H1 (cell line): ENCODE results near the gene WDCP. TPM values are rescaled to one million over a fixed set of nuclear protein-coding genes. Genes with fewer than 3 reads are reported as not detected.
A peak's percentile ranks its signal among the peaks of the same experiment; 100 is the strongest.

ENCODE experiments used
- CTCF ChIA-PET: fragments of 300-600 bp; sonication (Branson Sonifier 250); formaldehyde crosslinking; loops from one replicate; lab custom pipeline; 2021; ENCODE audit not compliant: partially characterized antibody; lab: Charles Lee
- POLR2A ChIA-PET: fragments of 300-600 bp; sonication (Branson Sonifier 250); formaldehyde crosslinking; loops from one replicate; lab custom pipeline; 2021; ENCODE audit warnings: inconsistent platforms; ENCODE audit not compliant: partially characterized antibody; lab: Charles Lee
- DNase-seq, 2 experiments: peaks; one replicate each; pipeline versions ENCODE4 v3.0.0 to v3.0.0-alpha.2; 2010 to 2022; ENCODE audit warnings: low spot score in 2 of 2, low read depth in 1 of 2, mixed read lengths in 1 of 2
- FAIRE-seq: peaks from 2 replicates; lab custom pipeline; 2011; peaks lifted over from hg19 to GRCh38; lab: Jason Lieb, UNC
- H2AFZ ChIP-seq: 2 replicates; pipeline ENCODE4 v1.8.1; 2012; ENCODE audit warnings: low read length, inconsistent platforms
- H2AK5ac ChIP-seq: 2 replicates; pipeline ENCODE4 v1.6.1; 2013; ENCODE audit warnings: low read depth, low read length
- H2BK120ac ChIP-seq: replicated peaks from 2 replicates; pipeline ENCODE3; 2013; ENCODE audit warnings: low read depth, low read length, inconsistent platforms
- H2BK12ac ChIP-seq: 2 replicates; pipeline ENCODE4 v1.6.1; 2013; ENCODE audit warnings: low read depth, low read length
- H2BK15ac ChIP-seq: 2 replicates; pipeline ENCODE4 v1.6.1; 2013; ENCODE audit warnings: low read length
- H2BK20ac ChIP-seq: 2 replicates; pipeline ENCODE4 v1.6.1; 2013; ENCODE audit warnings: low read length
- H2BK5ac ChIP-seq: 2 replicates; pipeline ENCODE4 v1.6.1; 2013; ENCODE audit warnings: low read depth, low read length
- H3K14ac ChIP-seq: 2 replicates; pipeline ENCODE4 v1.6.1; 2013; ENCODE audit warnings: inconsistent platforms; ENCODE audit not compliant: insufficient read length
- H3K18ac ChIP-seq: 2 replicates; pipeline ENCODE4 v1.6.1; 2013; ENCODE audit warnings: low read length; ENCODE audit errors: extremely low read depth
- H3K23ac ChIP-seq: 2 replicates; pipeline ENCODE4 v1.6.1; 2013; ENCODE audit warnings: inconsistent platforms; ENCODE audit not compliant: insufficient read length
- H3K23me2 ChIP-seq: 2 replicates; pipeline ENCODE4 v1.6.1; 2013; ENCODE audit warnings: low read depth, low read length
- H3K27ac ChIP-seq: 2 replicates; pipeline ENCODE4 v1.6.1; 2011; ENCODE audit warnings: low read depth, low read length, inconsistent platforms
- H3K27me3 ChIP-seq, 4 experiments: replicated peaks in 1 of 4; 1 replicate in 1 of 4; 2 replicates in 3 of 4; pipeline versions ENCODE4 v1.6.1 to v1.8.1; 2011 to 2013; ENCODE audit warnings: low read length in 3 of 4, mild to moderate bottlenecking in 3 of 4, inconsistent platforms in 2 of 4, mixed read lengths in 2 of 4, moderate library complexity in 1 of 4; ENCODE audit not compliant: control insufficient read depth in 3 of 4, insufficient read depth in 3 of 4; ENCODE audit errors: extremely low read depth in 1 of 4
- H3K36me3 ChIP-seq, 4 experiments: 2 replicates each; pipeline versions ENCODE4 v1.6.1 to v1.8.1; 2011 to 2013; ENCODE audit warnings: mild to moderate bottlenecking in 4 of 4, low read length in 3 of 4, moderate library complexity in 2 of 4, control low read depth in 1 of 4, inconsistent platforms in 1 of 4; ENCODE audit not compliant: insufficient read depth in 4 of 4, control insufficient read depth in 2 of 4
- H3K4ac ChIP-seq: replicated peaks from 2 replicates; pipeline ENCODE3; 2013; ENCODE audit warnings: low read length, low read depth, mixed read lengths, inconsistent platforms; ENCODE audit not compliant: insufficient read length
- H3K4me1 ChIP-seq, 4 experiments: replicated peaks in 1 of 4; 1 replicate in 1 of 4; 2 replicates in 3 of 4; pipeline versions ENCODE4 v1.6.1 to v1.8.1; 2011 to 2013; ENCODE audit warnings: low read length in 3 of 4, inconsistent platforms in 2 of 4, mixed read lengths in 1 of 4; ENCODE audit not compliant: insufficient read depth in 4 of 4, control insufficient read depth in 3 of 4
- H3K4me2 ChIP-seq, 2 experiments: 2 replicates each; pipeline versions ENCODE4 v1.6.1 to v1.8.1; 2011 to 2013; ENCODE audit warnings: low read depth in 2 of 2, low read length in 2 of 2, control low read depth in 1 of 2, inconsistent platforms in 1 of 2, mild to moderate bottlenecking in 1 of 2; ENCODE audit not compliant: insufficient read depth in 1 of 2
- H3K4me3 ChIP-seq, 4 experiments: fragments of 200-600, 300-600 bp in 1 of 4; sonication (generic), shearing (Covaris generic), sonication (Bioruptor Twin) in 1 of 4; 2 replicates each; pipeline versions ENCODE4 v1.5.1 to v1.8.1; 2011 to 2016; ENCODE audit warnings: low read length in 4 of 4, low read depth in 3 of 4, control low read depth in 2 of 4, inconsistent platforms in 2 of 4, mild to moderate bottlenecking in 2 of 4, mixed read lengths in 1 of 4, moderate library complexity in 1 of 4; ENCODE audit not compliant: insufficient read depth in 2 of 4; ENCODE audit errors: extremely low read depth in 1 of 4
- H3K56ac ChIP-seq: replicated peaks from 2 replicates; pipeline ENCODE3; 2013; ENCODE audit warnings: low read depth, mild to moderate bottlenecking, mixed read lengths, low read length, inconsistent platforms; ENCODE audit not compliant: insufficient read length
- H3K79me1 ChIP-seq: 2 replicates; pipeline ENCODE4 v1.6.1; 2013; ENCODE audit warnings: low read depth, low read length, control low read depth
- H3K79me2 ChIP-seq, 2 experiments: 2 replicates each; pipeline versions ENCODE4 v1.6.1 to v1.8.1; 2012 to 2013; ENCODE audit warnings: low read length in 2 of 2, mild to moderate bottlenecking in 2 of 2, inconsistent platforms in 1 of 2; ENCODE audit not compliant: insufficient read depth in 2 of 2, control insufficient read depth in 1 of 2
- H3K9ac ChIP-seq, 4 experiments: replicated peaks in 1 of 4; 1 replicate in 1 of 4; 2 replicates in 3 of 4; pipeline versions ENCODE4 v1.6.1 to v1.8.1; 2011 to 2013; ENCODE audit warnings: low read depth in 3 of 4, low read length in 3 of 4, control low read depth in 2 of 4, mild to moderate bottlenecking in 2 of 4, moderate library complexity in 2 of 4, inconsistent platforms in 1 of 4; ENCODE audit errors: extremely low read depth in 1 of 4
- H3K9me3 ChIP-seq, 2 experiments: 2 replicates each; pipeline versions ENCODE4 v1.6.1 to v1.8.1; 2012 to 2013; ENCODE audit warnings: mild to moderate bottlenecking in 2 of 2, moderate library complexity in 2 of 2, control low read depth in 1 of 2, inconsistent platforms in 1 of 2, low read depth in 1 of 2, low read length in 1 of 2, mixed read lengths in 1 of 2; ENCODE audit not compliant: insufficient read depth in 2 of 2
- H4K20me1 ChIP-seq, 2 experiments: replicated peaks in 1 of 2; 2 replicates each; pipeline versions ENCODE3 to v1.8.1; 2011 to 2013; ENCODE audit warnings: inconsistent platforms in 2 of 2, low read length in 2 of 2, mild to moderate bottlenecking in 1 of 2; ENCODE audit not compliant: insufficient read depth in 2 of 2, control insufficient read depth in 1 of 2
- H4K5ac ChIP-seq: 2 replicates; pipeline ENCODE4 v1.6.1; 2013; ENCODE audit warnings: low read length, low read depth, mixed read lengths, inconsistent platforms; ENCODE audit not compliant: insufficient read length
- H4K8ac ChIP-seq: 2 replicates; pipeline ENCODE4 v1.8.0; 2013; ENCODE audit warnings: mild to moderate bottlenecking, moderate library complexity, low read length, inconsistent platforms; ENCODE audit not compliant: insufficient read depth; ENCODE audit errors: extremely low read depth
- H4K91ac ChIP-seq: replicated peaks from 2 replicates; pipeline ENCODE3; 2013; ENCODE audit warnings: low read length, mixed read lengths, inconsistent platforms; ENCODE audit not compliant: insufficient read length
- CHD2 ChIP-seq: IDR thresholded peaks from 2 replicates; pipeline ENCODE4 v1.6.1; 2012; ENCODE audit warnings: low read length, improper control_type of control experiment
- CREB1 ChIP-seq: IDR thresholded peaks from 2 replicates; pipeline ENCODE4 v1.6.1; 2012; ENCODE audit warnings: inconsistent platforms
- CTBP2 ChIP-seq: IDR thresholded peaks from 2 replicates; pipeline ENCODE4 v1.7.0; 2011; ENCODE audit warnings: borderline replicate concordance, mild to moderate bottlenecking, moderate library complexity, mixed read lengths, low read length; ENCODE audit not compliant: insufficient read depth, insufficient read length
- EGR1 ChIP-seq: IDR thresholded peaks from 2 replicates; pipeline ENCODE4 v1.6.1; 2011; ENCODE audit warnings: low read depth, low read length, borderline replicate concordance
- EZH2 ChIP-seq: fragments of 200-600 bp; sonication (generic); IDR thresholded peaks from 2 replicates; pipeline ENCODE4 v1.7.1; 2012; ENCODE audit warnings: low read depth, mild to moderate bottlenecking, moderate library complexity, low read length, inconsistent platforms; ENCODE audit not compliant: severe bottlenecking
- GABPA ChIP-seq: IDR thresholded peaks from 2 replicates; pipeline ENCODE4 v1.6.1; 2011; ENCODE audit warnings: mild to moderate bottlenecking, low read length, moderate library complexity, borderline replicate concordance; ENCODE audit not compliant: insufficient read depth
- GTF2F1 ChIP-seq: IDR thresholded peaks from 2 replicates; pipeline ENCODE4 v1.6.1; 2012; ENCODE audit warnings: low read depth, low read length, improper control_type of control experiment, borderline replicate concordance
- PHF8 ChIP-seq: fragments of 200-600 bp; sonication (generic); conservative IDR thresholded peaks from 2 replicates; pipeline ENCODE4 v1.7.1; 2012; ENCODE audit warnings: low read depth, mild to moderate bottlenecking, inconsistent platforms, low read length, moderate library complexity
- RAD21 ChIP-seq, 2 experiments: IDR thresholded peaks in 1 of 2; conservative IDR thresholded peaks in 1 of 2; 2 replicates each; pipeline ENCODE4 v1.6.1; 2011; ENCODE audit warnings: low read depth in 2 of 2, low read length in 2 of 2, improper control_type of control experiment in 1 of 2, inconsistent platforms in 1 of 2, mild to moderate bottlenecking in 1 of 2, moderate library complexity in 1 of 2
- RBBP5 ChIP-seq: IDR thresholded peaks from 2 replicates; pipeline ENCODE4 v1.7.1; 2012; ENCODE audit warnings: low read depth, mild to moderate bottlenecking, inconsistent platforms, low read length, moderate library complexity, borderline replicate concordance
- RXRA ChIP-seq: IDR thresholded peaks from 2 replicates; pipeline ENCODE4 v1.6.1; 2011; ENCODE audit warnings: low read depth, mild to moderate bottlenecking, low read length, moderate library complexity; ENCODE audit not compliant: insufficient read depth
- SRF ChIP-seq: IDR thresholded peaks from 2 replicates; pipeline ENCODE4 v1.6.1; 2011; ENCODE audit warnings: mild to moderate bottlenecking, low read depth, low read length, moderate library complexity
- WGBS, 2 experiments: shearing (Covaris generic) in 1 of 2; methylation state at CpG; one replicate each; pipeline versions ENCODE4 v1.1.6 to v1.1.7; 2013 to 2015; ENCODE audit warnings: low lambda C conversion rate in 2 of 2, mixed read lengths in 2 of 2, inconsistent platforms in 1 of 2, low coverage in 1 of 2, missing lambda C conversion rate in 1 of 2; ENCODE audit not compliant: insufficient replicate concordance in 2 of 2, insufficient coverage in 1 of 2, insufficient read length in 1 of 2; ENCODE audit errors: extremely low coverage in 1 of 2, missing lambda C conversion rate in 1 of 2; 5-methylcytosine and 5-hydroxymethylcytosine counted together
- polyA plus RNA-seq, 7 experiments: library from polyadenylated mRNA; depleted of rRNA in 3 of 7; stranded (reverse) in 5 of 7; unstranded in 2 of 7; fragments of >200 nt in 5 of 7; fragments of 200-250 nt in 2 of 7; gene quantifications; 1 replicate in 5 of 7; 2 replicates in 1 of 7; 4 replicates in 1 of 7; pipeline versions ENCODE4 v1.2.1 to v1.2.3, GENCODE V29; 2011 to 2013; ENCODE audit warnings: missing spikeins in 2 of 7, mixed read lengths in 2 of 7
- total RNA-seq: library from RNA; stranded (reverse); fragmentation: NEBNext Ultra II Directional; extraction: Animal tissue kit (Norgen Biotek cat#: 25700); gene quantifications from 2 replicates; pipeline ENCODE4 v1.2.1, GENCODE V29; 2021
- TF ChIP-seq, protein P1 (sequence below): IDR thresholded peaks from 2 replicates; pipeline ENCODE4 v1.6.1; 2011; ENCODE audit warnings: low read length, improper control_type of control experiment

WDCP gene
- total and polyA plus RNA-seq, 2 of the 8 experiments (the other 6 are each of a cell fraction or from before 2014, with no cell fraction given): 19.2 to 40.1 TPM

DNA sequence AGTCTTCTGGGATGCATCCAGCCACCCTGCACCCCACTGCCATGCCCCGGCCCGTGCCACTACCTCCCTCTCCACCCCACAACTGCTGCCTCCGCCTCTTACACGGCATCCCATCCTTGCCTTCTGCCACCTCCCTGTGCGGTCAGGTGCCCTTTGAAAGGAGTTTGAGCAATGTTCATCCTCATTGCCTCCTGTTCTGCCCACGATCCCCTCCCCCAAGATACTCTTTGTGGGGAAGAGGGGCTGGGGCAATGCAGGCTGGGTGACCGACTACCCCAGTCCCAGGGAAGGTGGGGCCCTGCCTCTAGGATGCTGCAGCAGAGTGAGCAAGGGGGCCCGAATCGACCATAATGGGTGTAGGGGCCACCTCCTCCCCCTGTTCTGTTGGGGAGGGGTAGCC lies 28.9 kb downstream of the WDCP start:
- no peaks in the 10 kb centered on the region for H4K20me1 ChIP-seq
- no peak overlapping the region for H2BK12ac ChIP-seq
- no peak overlapping the region for H3K23ac ChIP-seq
- peaks cover 0 to 8% (median 0%) of the 10 kb centered on the region in 4 experiments; a peak in 2 of 8 replicates for H3K36me3 ChIP-seq
- H3K56ac ChIP-seq: no peak overlapping the region
- no peak overlapping the region for H3K4me3 ChIP-seq
- H2BK120ac ChIP-seq: no peak overlapping the region
- H2BK5ac ChIP-seq: no peak overlapping the region
- H3K79me2 ChIP-seq: no peaks in the 10 kb centered on the region
- ChIA-PET POLR2A (no interaction called here), CTCF (no interaction called here)
- H2BK15ac ChIP-seq: peak overlapping the region; percentile 92; the same call in 1 of the 2 replicates
- no peak overlapping the region for H2BK20ac ChIP-seq
- H3K27ac ChIP-seq: no peak overlapping the region
- WGBS, 2 experiments: 88% methylated on average over 9 of the region's 9 CpGs; no CpG with 5 or more reads in 1 of the 2 experiments
- H4K91ac ChIP-seq: no peak overlapping the region
- H3K79me1 ChIP-seq: no peaks in the 10 kb centered on the region; the same call in 1 of the 2 replicates
- no peaks in the 10 kb centered on the region for H3K9me3 ChIP-seq
- FAIRE-seq (no peak), DNase-seq (no peak)
- no peak overlapping the region for H3K14ac ChIP-seq
- H3K23me2 ChIP-seq: no peaks in the 10 kb centered on the region
- no peak overlapping the region for H3K4me2 ChIP-seq
- no peak overlapping the region for H4K5ac ChIP-seq
- no peak overlapping the region; the same call in 1 of the 2 replicates for H3K18ac ChIP-seq
- H4K8ac ChIP-seq: no peak overlapping the region
- peaks cover 0 to 28% (median 5%) of the 10 kb centered on the region in 4 experiments; a peak in 6 of 7 replicates for H3K4me1 ChIP-seq
- H3K27me3 ChIP-seq: no peaks in the 10 kb centered on the region; a peak in 1 of 7 replicates
- H3K9ac ChIP-seq: no peak overlapping the region
- no peak overlapping the region for H2AFZ ChIP-seq
- peak overlapping the region; percentile 78 for H3K4ac ChIP-seq
- no peak overlapping the region for H2AK5ac ChIP-seq
- TF ChIP-seq GTF2F1: no peak
- TF ChIP-seq GABPA: no peak
- TF ChIP-seq RXRA: no peak
- TF ChIP-seq EGR1: no peak
- TF ChIP-seq CREB1: no peak
- TF ChIP-seq CTBP2: no peak
- TF ChIP-seq, protein P1, sequence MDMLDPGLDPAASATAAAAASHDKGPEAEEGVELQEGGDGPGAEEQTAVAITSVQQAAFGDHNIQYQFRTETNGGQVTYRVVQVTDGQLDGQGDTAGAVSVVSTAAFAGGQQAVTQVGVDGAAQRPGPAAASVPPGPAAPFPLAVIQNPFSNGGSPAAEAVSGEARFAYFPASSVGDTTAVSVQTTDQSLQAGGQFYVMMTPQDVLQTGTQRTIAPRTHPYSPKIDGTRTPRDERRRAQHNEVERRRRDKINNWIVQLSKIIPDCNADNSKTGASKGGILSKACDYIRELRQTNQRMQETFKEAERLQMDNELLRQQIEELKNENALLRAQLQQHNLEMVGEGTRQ: no peak
- no peak for TF ChIP-seq SRF
- no peak for TF ChIP-seq RAD21 (IDR thresholded peaks at IDR 0.05 in 1 of 2, conservative IDR thresholded peaks at IDR 0.05 in 1 of 2; ENCODE audit: low read depth in 2 of 2, low read length in 2 of 2)
- TF ChIP-seq PHF8: no peak
- no peak for TF ChIP-seq EZH2
- TF ChIP-seq RBBP5: no peak
- no peak for TF ChIP-seq CHD2
